PFSK-1 (cell line): ENCODE measurements around the gene NOC4L.

Source experiments
- FOXP2 ChIP-seq: optimal IDR thresholded peaks from 2 replicates; pipeline ENCODE3; 2011; ENCODE audit warnings: borderline replicate concordance, control low read depth, inconsistent platforms; ENCODE audit not compliant: insufficient read depth; ENCODE audit errors: extremely low read length, extremely low read depth
- POLR2AphosphoS5 ChIP-seq: IDR thresholded peaks from 2 replicates; pipeline ENCODE4 v1.6.1; 2012; ENCODE audit warnings: low read depth, mild to moderate bottlenecking, control low read depth, low read length, moderate library complexity
- SIN3A ChIP-seq: IDR thresholded peaks from 2 replicates; pipeline ENCODE4 v1.6.1; 2012; ENCODE audit warnings: mild to moderate bottlenecking, low read length, moderate library complexity, borderline replicate concordance; ENCODE audit not compliant: insufficient read depth
- TAF1 ChIP-seq: IDR thresholded peaks from 2 replicates; pipeline ENCODE4 v1.6.1; 2012; ENCODE audit warnings: low read length, control low read depth, borderline replicate concordance; ENCODE audit not compliant: insufficient read depth
- TF ChIP-seq, protein P1 (sequence below), 2 experiments: IDR thresholded peaks; 2 replicates each; pipeline versions ENCODE4 v1.6.1 to v1.8.0; 2011 to 2012; ENCODE audit warnings: low read depth in 2 of 2, low read length in 2 of 2, control low read depth in 1 of 2, inconsistent platforms in 1 of 2, mild to moderate bottlenecking in 1 of 2, moderate library complexity in 1 of 2; ENCODE audit not compliant: insufficient read depth in 1 of 2

The NOC4L gene

DNA sequence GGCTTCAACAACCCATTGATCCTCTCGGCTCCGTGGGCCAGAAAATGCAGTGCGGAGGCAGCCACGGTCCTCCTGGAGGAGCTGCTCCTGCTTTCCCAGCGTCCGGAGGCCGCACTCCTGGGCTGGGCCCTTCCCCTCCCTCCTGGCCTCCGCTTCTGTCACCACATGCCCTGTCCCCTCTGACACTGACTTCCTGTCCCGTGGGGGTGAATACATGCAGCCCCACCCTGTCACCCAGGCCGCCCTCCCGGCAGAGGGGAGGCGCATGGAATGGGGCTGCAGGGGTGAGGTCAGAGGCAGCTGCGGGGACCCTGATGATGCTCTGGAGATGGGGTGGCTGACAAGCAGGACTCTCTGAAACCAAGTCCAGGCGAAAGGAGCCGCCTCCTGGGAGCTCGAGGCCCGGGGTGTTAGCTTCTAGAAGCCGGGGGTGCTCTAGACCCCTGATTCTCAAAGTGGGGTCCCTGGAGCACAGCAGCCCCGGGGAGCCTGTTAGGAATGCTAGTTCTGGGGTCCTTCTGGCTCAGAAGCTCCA is 32.2 kb downstream of the NOC4L start:
- TF ChIP-seq POLR2AphosphoS5 (no peak), TAF1 (no peak), FOXP2 (no peak), SIN3A (no peak)
- TF ChIP-seq, protein P1, sequence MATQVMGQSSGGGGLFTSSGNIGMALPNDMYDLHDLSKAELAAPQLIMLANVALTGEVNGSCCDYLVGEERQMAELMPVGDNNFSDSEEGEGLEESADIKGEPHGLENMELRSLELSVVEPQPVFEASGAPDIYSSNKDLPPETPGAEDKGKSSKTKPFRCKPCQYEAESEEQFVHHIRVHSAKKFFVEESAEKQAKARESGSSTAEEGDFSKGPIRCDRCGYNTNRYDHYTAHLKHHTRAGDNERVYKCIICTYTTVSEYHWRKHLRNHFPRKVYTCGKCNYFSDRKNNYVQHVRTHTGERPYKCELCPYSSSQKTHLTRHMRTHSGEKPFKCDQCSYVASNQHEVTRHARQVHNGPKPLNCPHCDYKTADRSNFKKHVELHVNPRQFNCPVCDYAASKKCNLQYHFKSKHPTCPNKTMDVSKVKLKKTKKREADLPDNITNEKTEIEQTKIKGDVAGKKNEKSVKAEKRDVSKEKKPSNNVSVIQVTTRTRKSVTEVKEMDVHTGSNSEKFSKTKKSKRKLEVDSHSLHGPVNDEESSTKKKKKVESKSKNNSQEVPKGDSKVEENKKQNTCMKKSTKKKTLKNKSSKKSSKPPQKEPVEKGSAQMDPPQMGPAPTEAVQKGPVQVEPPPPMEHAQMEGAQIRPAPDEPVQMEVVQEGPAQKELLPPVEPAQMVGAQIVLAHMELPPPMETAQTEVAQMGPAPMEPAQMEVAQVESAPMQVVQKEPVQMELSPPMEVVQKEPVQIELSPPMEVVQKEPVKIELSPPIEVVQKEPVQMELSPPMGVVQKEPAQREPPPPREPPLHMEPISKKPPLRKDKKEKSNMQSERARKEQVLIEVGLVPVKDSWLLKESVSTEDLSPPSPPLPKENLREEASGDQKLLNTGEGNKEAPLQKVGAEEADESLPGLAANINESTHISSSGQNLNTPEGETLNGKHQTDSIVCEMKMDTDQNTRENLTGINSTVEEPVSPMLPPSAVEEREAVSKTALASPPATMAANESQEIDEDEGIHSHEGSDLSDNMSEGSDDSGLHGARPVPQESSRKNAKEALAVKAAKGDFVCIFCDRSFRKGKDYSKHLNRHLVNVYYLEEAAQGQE (IDR thresholded peaks at IDR 0.05; ENCODE audit: insufficient read depth in 1 of 2, low read depth in 2 of 2, low read length in 2 of 2), result no peak

DNA sequence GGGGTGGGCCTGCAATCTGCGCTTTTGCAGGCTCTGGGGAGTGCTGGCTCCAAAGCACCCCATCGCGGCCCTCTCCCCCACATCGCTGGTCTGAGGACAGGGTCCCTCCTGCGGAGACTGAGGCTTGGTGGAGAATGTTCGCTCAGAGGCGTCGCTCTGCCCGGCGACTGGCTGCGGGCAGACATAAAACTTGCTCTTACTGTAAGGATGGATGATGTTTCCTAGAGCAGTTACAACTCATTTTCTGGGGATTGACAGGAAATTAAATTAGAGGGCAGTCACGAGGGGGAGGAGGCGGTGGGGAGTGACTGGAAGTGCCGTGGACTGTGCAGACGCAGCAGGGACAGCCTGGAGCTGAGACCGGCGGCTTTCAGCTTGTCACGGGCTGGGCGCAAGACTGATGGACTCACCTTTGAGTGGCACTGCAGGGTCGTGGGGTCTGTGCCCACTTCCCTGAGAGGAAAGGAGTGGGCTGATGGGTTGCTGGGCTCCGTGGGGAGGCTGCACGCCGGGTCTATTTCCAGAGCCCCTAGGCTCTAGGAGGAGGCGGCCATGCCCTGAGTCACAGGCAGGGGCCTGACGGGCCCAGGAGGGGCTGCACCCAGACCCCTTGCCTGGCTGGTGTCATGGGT is 32.8 kb downstream of the NOC4L start:
- TF ChIP-seq, protein P1 (IDR thresholded peaks at IDR 0.05; ENCODE audit: insufficient read depth in 1 of 2, low read depth in 2 of 2, low read length in 2 of 2), result peak in 1 of 2 experiments; percentile 51; a peak in 1 of 4 replicates
- TF ChIP-seq TAF1, result no peak

DNA sequence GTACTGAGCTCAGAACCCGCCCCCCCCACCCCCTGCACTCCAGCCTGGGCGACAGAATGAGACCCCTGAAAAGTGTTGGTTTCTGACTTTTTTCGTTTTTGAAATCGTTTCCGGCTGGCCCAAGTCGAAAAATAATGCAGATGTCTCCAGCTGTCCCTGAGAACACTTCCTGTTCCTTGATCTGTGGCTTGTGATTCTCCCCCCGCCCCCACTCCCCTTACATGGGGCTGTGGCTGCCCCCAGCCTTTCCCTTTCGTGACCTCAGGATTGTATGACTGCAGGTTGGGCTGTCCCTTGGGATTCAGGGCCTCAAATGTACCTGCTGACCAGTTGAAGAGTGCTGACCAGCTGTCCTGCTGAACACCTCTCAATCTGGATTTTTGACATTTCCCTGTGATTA is 34.1 kb downstream of the NOC4L start:
- TF ChIP-seq, protein P1 (IDR thresholded peaks at IDR 0.05; ENCODE audit: insufficient read depth in 1 of 2, low read depth in 2 of 2, low read length in 2 of 2), result 0 out of 4 replicates have a peak, but pooled peaks of 1 of the 2 experiments have one; percentile 34
- TF ChIP-seq SIN3A, result no peak

DNA sequence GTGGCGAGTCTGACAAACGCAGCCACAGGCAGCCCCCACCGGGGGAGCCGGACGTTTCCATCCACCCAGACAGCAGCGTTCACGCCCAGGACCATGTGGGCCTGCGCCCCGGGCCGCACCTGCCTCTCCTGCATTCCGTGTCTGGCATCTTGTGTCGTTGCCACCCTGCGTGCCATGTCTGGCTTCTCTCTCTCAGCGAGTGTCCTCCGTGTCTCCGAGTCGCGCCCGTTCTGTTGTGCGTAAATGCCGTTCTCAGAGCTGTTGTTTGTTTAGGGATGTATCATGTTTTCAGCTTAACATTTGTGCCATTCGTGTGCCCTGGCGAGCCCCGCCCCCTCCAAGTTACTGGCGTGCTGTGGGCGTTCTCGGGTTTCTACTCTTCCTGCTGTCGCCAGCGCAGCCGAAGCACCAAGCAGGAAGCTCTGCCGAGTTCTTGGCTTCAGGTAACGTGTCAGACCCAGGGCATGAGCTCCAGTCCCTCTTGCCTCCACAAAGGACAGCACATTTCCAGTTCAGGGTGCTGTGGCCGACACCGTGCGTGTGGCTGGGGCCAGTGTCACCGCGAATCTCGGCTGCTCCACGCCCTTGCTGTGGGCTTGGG is 34.6 kb downstream of the NOC4L start:
- no peak for TF ChIP-seq TAF1
- no peak for TF ChIP-seq SIN3A
- TF ChIP-seq POLR2AphosphoS5, result no peak
- TF ChIP-seq, protein P1 (IDR thresholded peaks at IDR 0.05; ENCODE audit: insufficient read depth in 1 of 2, low read depth in 2 of 2, low read length in 2 of 2), result no peak
- no peak for TF ChIP-seq FOXP2
